NCI-H510A (cell line): Measurements from ENCODE around the gene NUP88.

Experiments
- DNase-seq: peaks from one replicate; lab custom pipeline; 2025; lab: John Stamatoyannopoulos, UW

NUP88 gene

GRCh38 chr17:5419959-5420653 lies 644 bp upstream of the NUP88 start, which contains the start of gene RPAIN:
Gene RPAIN (plus strand): TSS chr17:5420182. CDS start chr17:5420211, 29 bp downstream.
- peak; percentile 90 for DNase-seq

DNA sequence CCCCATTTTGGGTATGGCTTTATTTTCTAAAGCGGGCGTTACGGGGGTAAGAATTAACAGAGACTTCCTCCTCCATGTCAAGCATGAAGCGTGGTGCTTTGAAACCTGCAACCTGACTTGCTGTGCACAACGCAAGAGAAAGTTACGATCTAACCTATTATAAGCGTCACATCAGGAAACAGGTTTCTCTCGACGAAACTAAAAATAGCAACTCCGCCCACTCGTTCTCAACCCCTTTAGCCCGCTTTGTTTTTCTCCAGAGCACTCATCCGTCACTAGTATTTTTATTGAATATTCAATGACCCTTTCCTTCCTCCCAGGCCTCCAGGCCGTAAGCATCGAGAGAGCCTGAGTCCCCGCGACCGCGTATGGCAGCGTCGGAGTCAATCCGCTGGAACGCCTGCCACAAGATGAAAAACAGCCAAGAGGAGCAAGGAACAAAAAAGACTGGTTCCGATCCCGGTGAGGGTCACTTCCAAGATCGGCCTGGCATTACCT lies 555 bp downstream of the NUP88 start:
- no peak for DNase-seq

DNA sequence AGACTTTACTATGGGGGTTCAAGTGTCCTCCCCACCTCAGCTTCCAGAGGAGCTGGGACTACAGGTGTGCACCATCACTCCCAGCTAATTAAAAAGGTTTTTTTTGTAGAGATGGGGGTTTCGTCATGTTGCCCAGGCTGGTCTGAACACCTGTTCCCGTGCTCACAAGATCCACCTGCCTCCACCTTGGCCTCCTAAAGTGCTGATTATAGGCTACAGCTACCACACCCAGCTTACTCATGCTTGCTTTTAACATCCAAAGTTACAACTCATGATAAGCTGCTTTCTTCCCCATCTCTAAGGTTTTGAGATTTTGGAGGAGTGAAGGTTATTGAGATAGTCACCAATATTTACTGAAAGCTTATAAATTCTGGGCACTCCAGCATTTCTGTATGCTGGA lies 2.6 kb downstream of the NUP88 start:
- no peak for DNase-seq

- no peak for DNase-seq
Observed at GRCh38 chr17:5413682-5414081, 5.8 kb downstream of the NUP88 start.

DNA sequence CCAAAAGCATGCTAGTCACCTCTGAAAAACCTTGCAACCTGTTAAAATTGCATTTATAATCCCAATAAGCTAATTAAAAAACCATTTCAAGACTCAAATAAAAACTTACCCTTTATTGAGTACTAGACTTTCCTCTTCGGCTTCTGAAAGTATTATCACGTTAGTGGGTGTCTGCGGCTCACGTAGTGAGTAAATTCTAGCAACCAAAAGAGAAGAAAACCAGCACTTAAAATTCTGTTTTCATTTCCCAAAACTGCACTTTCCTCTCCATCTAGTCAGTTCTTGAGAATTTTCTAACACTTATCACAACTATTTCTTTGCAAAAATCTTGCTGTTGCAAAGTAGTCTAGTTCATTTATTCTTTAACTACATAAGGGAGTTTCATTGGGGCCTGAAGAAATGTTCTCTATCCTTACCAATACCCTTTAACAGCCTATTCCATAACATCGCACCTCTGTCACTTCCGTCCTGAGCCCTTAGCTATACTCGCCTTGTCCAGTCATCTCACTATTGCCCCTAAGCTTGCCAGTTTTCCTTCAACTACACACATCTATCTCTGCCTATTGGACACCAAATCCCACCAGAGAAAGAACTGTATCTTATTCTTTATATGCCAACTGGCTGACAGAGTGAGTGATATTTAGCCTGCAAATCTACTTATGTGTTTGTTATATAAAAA lies 8.7 kb downstream of the NUP88 start:
- DNase-seq: no peak

DNA sequence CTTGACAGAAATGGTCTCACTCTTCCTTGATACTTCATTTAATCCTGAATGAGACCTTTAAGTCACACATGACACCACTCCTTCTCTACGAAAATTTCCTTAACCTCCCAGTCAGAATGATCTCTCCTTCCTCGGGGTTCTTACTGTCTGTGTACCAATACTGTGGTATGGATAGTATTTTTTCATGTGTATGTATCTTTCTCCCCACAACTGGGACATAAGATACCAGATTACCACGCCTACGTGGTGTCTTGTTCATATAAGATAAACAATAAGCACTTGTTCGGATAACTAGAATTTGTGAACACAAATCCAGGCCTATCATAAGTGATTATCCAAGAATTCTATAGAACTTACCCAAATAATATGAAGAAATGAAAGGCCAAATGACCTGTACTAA lies 11.3 kb downstream of the NUP88 start:
- DNase-seq: no peak

- DNase-seq: no peak
Observed at GRCh38 chr17:5405400-5405799, 14.1 kb downstream of the NUP88 start.

- DNase-seq: no peak
Observed at GRCh38 chr17:5399767-5400166, 19.7 kb downstream of the NUP88 start.

- DNase-seq: no peak
Observed at GRCh38 chr17:5396612-5397011, 22.9 kb downstream of the NUP88 start.

DNA sequence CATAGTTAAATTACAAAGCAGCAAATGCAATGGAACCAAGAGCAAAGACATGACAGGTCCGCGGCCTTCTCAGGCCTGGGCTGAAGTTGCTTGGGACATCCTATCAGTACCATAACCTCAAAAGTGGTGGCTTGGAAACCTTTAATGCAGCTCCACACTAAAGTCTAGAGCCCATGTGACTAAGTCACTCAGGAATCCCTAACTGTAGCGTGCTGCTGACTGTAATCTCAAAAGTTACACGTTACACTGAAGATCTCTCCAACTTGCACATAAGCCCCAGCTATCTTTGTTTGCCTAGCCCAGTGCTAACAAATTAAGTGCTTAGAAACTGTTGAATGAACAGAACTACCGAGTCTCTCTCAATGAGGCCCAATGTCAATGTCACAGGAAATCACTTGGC lies 27.8 kb downstream of the NUP88 start:
- no peak for DNase-seq

GRCh38 chr17:5381542-5381941 lies 37.9 kb downstream of the NUP88 start:
- no peak for DNase-seq

DNA sequence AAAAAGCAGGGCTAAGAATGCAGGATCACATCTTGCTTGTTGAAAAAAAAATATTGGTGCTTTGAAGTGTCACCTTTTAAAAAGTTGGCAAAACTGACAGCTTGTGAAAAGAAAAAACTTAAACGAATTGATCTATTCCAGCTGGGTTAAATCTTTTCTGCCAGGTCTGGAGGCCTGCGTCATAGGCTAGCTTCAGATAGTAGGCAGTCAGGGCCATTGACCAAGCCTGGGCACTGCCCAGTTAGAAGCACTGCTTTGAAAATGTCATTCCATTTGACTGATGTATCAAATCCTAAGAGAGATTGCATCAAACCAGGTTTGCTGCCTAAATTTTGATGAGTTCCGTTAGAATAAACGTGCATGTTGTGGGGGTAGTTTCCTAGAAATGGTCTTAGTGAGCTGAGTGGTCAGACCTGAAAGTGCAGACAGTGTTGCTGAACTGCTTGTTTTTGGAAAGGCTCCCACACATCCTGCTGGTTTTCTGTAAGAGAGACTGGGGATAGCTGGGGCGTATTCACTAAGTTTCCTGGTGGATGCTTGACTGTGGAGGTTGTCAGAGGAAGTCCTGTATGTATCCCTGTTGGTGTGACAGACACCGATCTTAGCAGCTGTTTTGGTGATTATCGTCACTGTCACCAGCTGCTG lies 38.8 kb downstream of the NUP88 start:
- no peak for DNase-seq

DNA sequence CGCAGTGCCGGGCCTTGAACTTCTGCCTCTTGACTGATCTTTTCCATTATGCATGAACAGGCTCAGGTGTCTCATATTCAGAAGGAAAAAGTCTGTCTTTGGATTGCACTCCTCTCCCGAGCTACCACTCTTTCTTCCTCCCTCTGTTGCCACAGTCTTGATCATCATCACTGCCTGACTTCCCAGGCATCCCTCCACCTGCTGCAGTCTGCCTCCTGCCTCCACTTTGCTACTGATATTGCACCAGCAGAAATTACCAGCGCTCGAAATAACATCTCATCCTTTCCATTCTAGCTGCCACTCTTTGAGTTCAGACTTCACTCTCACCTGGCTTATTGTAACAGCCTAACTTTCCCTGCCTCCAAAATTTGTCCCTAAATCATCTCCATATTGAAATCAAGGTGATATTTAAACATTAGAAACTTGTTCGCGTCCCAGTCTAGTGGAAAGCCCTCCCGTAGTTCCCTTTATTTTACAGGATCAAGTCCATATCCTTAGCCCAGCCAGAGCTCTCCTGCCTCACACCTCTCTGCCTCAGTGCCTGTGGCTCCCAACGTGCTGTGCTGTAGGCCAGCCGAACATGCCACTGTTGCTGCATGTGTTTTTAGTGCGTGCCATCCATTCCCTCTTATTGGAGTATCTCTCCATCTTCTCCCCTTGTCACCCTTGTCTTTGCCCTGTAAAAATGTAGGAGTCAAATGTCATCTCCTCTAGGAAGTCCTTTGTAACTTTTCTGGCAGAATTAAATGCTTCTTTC lies 39.9 kb downstream of the NUP88 start:
- no peak for DNase-seq

GRCh38 chr17:5378566-5379207 lies 40.8 kb downstream of the NUP88 start:
- no peak for DNase-seq

- DNase-seq: no peak
Observed at GRCh38 chr17:5373112-5373511, 46.4 kb downstream of the NUP88 start.

GRCh38 chr17:5370411-5370810 lies 49.1 kb downstream of the NUP88 start:
- DNase-seq: no peak

DNA sequence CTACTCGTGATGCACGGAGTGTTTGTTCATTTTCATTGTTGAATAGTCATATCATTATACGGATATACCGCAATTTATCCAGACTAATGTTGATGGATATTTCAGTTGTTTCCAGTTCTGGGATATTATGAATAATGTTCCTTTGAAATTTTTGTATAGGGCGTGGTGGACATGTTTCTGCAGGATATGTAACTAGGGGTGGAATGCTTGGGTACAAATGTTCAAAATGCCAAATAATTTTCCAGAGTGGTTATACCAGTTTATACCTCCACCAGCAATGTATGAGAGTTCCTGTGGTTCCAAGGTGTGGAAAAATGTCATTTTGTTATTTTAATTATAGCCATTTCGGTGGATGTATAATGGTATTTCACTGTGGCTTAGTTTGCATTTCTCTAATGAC lies 53.6 kb downstream of the NUP88 start:
- DNase-seq: no peak

GRCh38 chr17:5364696-5365095 lies 54.8 kb downstream of the NUP88 start:
- DNase-seq: no peak

DNA sequence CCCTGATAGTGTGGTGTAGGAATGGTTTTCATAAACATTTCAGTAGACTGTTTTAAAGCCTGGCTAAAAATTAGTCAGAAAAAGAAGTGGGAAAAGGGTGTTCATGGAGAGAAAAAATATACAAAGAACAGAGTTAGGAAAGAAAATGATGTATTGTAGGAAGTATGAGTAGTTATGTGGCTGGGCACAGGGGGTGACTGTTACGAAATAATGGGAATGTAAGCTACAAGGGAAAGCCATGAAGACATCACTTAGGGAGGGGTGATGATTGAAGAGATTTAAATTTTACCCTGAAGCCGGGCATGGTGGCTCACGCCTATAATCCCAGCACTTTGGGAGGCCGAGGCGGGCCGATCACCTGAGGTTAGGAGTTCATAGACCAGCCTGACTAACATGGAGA lies 55.3 kb downstream of the NUP88 start:
- no peak for DNase-seq

DNA sequence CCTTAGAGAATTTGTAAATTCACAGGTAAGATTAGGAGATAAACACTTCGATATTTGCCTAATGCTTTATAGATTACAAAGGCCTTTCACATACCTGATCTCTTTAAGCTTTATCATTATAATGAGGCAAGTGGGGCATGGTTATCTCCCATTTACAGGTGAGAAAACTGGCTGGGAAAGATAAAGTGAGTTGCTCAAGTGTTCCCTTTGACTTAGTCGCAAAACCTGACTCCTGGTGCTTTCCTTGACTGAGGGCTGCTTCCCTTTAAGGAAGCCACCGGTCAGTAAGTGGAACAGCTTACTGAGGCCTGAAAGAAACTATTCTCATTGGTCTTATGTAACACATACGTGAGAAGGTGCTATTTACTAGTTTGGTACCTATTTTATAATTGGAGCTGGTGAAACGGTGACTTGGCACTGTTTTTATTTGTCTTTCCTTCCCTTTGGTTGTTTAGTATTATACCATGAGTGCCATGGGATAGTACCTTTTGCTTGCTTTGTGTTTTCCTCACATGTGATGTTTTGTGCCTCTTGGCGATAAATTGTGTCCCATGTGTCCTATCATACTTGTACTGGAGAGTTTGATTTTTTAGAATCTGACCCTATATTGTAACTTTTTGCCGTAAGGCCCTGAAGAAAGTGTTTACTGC lies 57.2 kb downstream of the NUP88 start:
- DNase-seq: no peak

DNA sequence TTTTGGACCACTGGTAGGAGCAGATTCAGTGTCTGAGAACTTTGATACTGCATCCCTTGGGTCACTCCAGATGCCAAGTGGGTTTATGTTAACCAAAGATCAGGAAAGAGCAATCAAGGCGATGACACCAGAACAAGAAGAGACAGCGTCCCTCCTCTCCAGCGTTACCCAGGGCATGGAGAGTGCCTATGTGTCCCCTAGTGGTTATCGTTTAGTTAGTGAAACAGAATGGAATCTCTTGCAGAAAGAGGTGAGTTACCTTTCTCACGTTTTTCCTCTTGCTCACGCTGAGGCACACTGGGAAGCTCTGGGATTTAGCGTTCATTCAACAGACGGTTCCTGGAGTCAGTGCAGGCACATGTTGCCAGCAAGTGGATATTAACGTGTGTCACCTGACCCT lies 58.0 kb downstream of the NUP88 start:
- DNase-seq: no peak
